Measurements from ENCODE around the gene DCAF10.
"Not testable (repeated sequence)": the region's sequence is repeated elsewhere in the genome, so short reads cannot be mapped to it uniquely, and the experiment has no call there.

- TF ChIP-seq, protein P1, sequence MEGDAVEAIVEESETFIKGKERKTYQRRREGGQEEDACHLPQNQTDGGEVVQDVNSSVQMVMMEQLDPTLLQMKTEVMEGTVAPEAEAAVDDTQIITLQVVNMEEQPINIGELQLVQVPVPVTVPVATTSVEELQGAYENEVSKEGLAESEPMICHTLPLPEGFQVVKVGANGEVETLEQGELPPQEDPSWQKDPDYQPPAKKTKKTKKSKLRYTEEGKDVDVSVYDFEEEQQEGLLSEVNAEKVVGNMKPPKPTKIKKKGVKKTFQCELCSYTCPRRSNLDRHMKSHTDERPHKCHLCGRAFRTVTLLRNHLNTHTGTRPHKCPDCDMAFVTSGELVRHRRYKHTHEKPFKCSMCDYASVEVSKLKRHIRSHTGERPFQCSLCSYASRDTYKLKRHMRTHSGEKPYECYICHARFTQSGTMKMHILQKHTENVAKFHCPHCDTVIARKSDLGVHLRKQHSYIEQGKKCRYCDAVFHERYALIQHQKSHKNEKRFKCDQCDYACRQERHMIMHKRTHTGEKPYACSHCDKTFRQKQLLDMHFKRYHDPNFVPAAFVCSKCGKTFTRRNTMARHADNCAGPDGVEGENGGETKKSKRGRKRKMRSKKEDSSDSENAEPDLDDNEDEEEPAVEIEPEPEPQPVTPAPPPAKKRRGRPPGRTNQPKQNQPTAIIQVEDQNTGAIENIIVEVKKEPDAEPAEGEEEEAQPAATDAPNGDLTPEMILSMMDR (IDR thresholded peaks at IDR 0.05; ENCODE audit: poor library complexity, severe bottlenecking) = not testable (repeated sequence)
- TF ChIP-seq SMC3 (conservative IDR thresholded peaks at IDR 0.05; ENCODE audit: poor library complexity); MXI1 (conservative IDR thresholded peaks at IDR 0.05; ENCODE audit: poor library complexity, severe bottlenecking); POLR2AphosphoS5 (IDR thresholded peaks at IDR 0.05); RAD21 (conservative IDR thresholded peaks at IDR 0.05): not testable (repeated sequence)
Measured at GRCh38 chr9:37752112-37752511, 48.5 kb upstream of the DCAF10 start.

Measured in neural cell (in vitro differentiated cells).